HG02798 (cell line): ENCODE results near the gene TBCB.
"Not testable (repeated sequence)": the region's sequence is repeated elsewhere in the genome, so short reads cannot be mapped to it uniquely, and the experiment has no call there.

ENCODE experiments used
- ATAC-seq: cut with Tn5 transposase; IDR thresholded peaks from one replicate; pipeline ENCODE4 v1.9.1; 2021; ENCODE audit warnings: mild to moderate bottlenecking; ENCODE audit not compliant: unreplicated experiment, poor library complexity

Gene TBCB

DNA sequence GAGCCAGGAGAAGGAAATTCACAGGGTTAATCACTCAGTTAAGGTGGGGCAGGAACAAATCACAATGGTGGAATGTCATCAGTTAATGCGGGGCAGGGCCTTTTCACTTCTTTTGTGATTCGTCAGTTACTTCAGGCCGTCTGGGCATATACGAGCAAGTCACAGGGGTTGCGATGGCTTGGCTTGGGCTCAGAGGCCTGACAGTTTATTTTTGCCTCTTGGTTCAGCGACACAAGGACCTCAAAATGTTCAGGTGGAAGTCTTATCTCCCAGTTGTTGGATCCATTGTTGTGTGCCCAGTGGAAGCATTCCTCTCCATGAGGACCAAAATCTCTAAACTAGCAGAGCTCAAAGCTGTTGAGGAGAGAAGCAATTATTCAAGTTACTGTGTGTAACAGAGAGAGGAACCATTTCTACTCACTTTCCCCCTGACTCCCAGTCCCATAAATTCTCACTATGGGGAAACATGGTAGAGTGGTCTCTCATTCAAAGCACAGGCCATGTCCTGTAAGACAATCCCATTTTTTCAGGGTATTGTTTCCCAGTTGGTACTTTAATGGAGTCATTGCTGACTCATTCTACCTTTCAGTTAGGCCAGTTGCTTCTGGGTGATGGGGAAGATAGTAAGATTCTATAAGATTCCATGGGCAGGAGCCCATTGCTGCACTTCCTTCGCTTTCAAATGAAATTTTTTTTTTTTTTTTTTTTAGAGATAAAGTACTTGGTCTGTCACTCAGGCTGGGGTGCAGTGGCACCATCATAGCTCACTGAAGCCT lies 45.7 kb downstream of the TBCB start:
- ATAC-seq = no peak

GRCh38 chr19:36163813-36164212 lies 48.5 kb downstream of the TBCB start:
- ATAC-seq = no peak

- ATAC-seq = no peak
Observed at GRCh38 chr19:36169084-36169760, 54.0 kb downstream of the TBCB start.

DNA sequence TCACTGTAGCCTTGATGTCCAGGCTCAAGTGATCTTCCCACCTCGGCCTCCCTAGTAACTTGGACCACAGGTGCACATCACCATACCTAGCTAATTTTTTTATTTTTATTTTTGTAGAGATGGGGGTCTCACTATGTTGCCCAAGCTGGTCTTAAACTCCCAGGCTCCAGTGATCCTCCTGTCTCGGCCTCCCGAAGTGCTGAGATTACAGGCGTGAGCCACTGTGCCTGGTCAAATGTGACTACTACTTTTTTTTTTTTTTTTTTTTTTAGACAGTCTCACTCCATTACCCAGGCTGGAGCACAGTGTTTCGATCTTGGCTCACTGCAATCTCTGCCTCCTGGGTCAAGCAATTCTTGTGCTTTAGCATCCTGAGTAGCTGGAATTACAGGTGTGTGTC lies 57.6 kb downstream of the TBCB start:
- ATAC-seq = no peak

DNA sequence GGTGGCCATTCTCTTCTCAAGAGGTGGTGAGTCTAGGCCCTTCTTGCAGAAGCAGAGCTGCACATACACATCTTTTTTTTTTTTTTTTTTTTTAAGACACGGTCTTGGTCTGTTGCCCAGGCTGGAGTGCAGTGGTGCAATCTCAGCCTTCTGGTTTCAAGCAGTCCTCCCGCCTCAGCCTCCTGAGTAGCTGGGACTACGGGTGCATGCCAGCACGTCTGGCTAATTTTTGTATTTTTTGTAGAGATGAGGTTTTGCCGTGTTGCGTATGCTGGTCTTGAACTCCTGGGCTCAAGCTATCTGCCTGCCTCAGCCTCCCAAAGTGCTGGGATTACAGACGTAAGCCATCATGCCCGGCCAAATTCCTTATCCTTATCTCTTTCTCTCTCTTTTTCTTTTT lies 58.6 kb downstream of the TBCB start:
- ATAC-seq = not testable (repeated sequence)
